Bone marrow (tissue), 2 donors: Measurements from ENCODE around the gene MAVS.
A peak's percentile ranks its signal among the peaks of the same experiment; 100 is the strongest.
"Not testable (repeated sequence)": the region's sequence is repeated elsewhere in the genome, so short reads cannot be mapped to it uniquely, and the experiment has no call there.

Source experiments
- DNase-seq, 2 donors: peaks; one replicate each; lab custom pipeline; 2025; lab: John Stamatoyannopoulos, UW

Gene MAVS

DNA sequence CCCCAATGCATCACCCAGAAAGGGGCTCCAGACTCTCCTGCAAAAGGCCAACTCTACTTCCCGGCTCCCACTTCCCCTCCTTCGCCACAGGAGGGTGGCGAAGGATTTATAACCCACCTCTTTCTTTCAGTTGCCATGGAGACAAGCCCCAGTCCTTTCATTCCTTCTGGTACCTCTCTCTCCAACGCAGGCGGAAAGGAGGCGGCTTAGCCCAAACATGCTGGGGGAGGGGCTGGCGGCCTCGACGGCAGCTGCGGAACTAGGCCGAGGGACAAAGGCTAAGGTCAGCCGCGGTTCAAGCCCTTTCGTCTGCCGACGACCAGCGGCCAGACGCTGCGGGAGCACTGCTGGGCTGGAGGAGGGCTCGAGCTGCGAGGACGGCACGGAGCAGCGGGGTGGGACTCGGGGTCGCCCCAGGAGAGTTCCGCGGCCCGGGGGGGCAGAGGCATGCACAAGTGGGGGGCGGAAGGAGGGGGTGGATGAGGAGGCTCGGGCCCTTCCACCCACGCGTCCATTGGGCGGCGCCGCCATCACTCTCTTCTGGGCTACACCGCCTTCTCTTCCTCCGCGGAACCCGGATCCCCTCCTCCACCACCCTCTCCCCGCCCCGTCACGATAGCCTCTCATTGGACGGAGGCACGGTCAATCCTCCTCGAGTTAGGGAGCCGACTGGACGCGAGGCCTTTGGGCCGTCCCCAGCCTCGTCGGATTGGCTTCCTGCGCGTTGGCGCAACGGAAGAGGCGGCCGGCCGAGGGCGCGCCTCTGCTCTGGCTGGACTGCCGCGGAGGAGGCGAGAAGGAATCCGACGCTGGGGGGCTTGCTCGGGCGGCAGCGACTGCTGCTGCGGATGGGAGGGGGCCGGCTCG, 42.2 kb downstream of the MAVS start, which contains the start of gene PANK2:
Gene PANK2, plus strand, starts transcription at position 766 of the 867 bp plus-strand sequence.
- DNase-seq: peak; percentile 89 to 95

DNA sequence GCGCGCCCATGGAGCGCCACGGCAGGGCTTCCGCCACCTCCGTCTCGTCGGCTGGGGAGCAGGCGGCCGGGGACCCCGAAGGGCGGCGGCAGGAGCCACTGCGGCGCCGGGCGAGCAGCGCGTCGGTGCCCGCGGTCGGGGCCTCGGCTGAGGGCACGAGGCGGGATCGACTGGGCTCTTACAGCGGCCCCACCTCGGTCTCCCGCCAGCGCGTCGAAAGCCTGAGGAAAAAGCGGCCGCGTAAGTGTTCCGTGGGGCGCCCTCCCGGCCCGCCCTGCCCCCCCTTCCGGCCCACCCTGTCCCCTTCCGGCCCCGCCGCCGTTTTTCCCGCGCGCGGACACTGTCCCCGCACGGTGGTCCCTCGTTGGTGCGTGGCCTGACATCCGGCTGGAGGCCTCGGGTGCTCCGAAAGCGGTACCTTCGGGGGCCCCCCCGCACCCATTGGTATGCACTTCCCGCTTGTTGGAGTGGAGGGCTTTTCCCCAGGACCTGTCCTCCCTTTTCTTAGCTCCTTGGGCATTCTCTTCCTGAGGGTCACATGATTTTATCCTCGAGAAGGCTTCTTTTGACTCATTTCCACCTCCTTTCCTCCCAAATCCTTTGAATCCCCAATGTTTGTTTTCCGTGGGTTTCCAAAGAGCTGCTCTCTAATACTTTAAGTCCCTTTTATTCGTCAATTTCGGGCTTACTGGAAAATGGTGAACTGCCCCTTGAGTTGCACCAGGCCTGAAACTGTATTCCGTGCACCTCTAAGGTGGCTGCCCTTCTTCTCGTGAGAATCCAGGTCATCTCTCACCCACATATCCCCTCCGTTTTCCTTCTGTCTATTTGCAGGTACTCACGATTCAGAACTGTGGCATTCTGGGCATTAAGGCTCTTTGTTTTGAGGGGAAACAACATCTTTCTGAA, 43.1 kb downstream of the MAVS start:
- DNase-seq: no peak

GRCh38 chr20:3890398-3890751, 43.7 kb downstream of the MAVS start:
- DNase-seq: no peak

- no peak for DNase-seq
Observed at GRCh38 chr20:3890999-3891929, 44.6 kb downstream of the MAVS start.

- DNase-seq: no peak
Observed at GRCh38 chr20:3894796-3895195, 48.2 kb downstream of the MAVS start.

DNA sequence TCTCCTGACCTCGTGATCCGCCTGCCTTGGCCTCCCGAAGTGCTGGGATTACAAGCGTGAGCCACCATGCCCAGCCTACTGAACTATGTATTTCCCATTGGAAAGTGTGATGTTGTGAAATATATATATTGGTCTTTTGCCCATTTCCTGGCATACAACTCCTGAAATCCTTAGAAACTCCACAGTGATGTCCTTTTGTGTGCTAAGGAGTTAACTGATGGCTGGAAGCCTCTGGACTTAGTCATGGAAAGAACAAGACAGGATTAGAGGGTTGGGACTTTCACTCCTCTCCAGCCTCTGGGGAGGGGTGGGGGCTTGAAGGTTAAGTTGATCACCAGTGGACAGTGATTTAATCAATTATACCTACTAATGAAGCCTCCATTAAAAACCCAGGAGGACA, 49.7 kb downstream of the MAVS start:
- no peak for DNase-seq

DNA sequence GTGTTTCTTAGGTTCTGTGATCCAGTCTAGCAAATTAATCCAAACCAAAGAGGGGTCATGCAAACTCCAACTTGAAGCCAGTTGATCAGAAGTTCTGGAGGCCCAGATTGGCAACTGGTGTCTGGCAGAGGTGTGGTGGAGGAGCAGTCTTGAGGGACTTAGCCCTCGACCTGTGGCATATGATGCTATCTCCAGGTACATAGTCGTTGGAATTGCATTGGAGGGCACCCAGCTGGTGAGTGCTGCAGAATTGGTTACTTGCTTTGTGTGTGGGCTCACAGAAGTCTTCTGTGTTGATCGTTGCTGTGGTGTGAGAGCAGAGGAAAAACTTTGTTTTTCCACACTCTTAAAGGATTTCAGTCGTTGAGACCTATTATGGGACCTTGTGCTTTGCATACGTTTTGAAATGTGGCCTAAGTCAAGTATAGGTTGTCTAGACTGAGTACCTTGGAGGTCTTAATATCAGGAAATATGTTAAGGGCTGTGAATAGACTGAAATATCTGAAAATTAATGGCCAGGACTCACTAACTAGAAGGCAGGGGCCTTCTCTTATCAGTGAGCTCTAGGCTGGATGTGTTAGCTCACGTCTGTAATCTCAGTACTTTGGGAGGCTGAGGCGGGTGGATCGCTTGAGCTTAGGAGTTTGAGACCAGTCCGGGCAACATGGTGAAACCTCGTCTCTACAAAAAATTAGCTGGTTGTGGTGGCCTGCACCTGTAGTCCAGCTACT, 50.4 kb downstream of the MAVS start:
- DNase-seq: no peak

GRCh38 chr20:3898181-3898580, 51.5 kb downstream of the MAVS start:
- not testable (repeated sequence) for DNase-seq

DNA sequence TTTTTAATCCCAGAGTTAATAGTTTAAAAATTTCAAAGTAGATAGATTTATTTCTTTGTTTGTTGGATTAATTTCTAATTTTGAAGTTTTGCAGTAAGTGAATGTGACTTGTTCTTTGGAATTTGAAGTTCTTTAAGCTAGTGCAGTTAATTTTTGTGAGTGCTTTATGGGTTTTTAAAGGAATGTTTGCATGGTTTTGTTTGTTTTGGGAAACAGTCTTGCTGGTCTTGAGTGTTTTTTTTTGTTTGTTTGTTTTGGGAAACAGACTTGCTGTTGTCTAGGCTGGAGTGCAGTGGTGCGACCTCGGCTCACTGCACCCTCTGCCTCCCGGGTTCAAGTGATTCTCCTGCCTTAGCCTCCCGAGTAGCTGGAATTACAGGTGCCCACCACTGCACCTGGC, 52.0 kb downstream of the MAVS start:
- no peak for DNase-seq

- no peak for DNase-seq
Observed at GRCh38 chr20:3900187-3900604, 53.6 kb downstream of the MAVS start.

DNA sequence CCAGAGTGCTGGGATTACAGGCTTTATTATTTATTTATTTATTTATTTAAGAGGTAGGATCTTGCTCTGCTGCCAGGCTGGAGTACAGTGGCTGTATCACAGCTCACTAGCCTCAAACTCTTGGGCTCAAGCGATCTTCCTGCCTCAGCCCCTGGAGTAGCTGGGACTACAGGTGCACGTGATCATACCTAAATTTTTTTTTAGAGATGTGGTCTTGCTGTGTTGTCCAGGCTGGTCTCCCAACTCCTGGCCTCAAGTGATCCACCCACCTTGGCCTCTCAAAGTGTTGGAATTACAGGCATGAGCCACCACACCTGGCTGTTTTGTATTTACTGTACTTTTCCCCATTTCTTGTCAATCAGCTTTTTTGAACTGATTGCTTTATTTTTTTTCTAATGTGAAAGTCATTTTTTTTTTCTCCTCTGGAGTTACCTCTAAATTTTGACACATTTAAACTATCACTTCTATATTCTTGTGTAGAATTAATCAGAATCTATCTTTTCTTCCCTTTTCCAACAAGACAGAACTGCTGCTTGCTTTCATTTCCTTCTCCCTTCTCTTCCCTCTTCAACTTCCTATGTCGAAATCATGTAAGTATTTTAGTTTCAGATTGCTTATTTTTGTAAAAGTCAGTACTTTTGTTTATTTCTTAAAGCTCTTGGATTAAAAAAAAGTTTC, 54.5 kb downstream of the MAVS start:
- peak in 1 of 2 donors; percentile 48 for DNase-seq

GRCh38 chr20:3901706-3902440, 55.2 kb downstream of the MAVS start:
- no peak for DNase-seq

- no peak for DNase-seq
Observed at GRCh38 chr20:3902446-3902845, 55.8 kb downstream of the MAVS start.

- no peak for DNase-seq
Observed at GRCh38 chr20:3904224-3904623, 57.6 kb downstream of the MAVS start.

DNA sequence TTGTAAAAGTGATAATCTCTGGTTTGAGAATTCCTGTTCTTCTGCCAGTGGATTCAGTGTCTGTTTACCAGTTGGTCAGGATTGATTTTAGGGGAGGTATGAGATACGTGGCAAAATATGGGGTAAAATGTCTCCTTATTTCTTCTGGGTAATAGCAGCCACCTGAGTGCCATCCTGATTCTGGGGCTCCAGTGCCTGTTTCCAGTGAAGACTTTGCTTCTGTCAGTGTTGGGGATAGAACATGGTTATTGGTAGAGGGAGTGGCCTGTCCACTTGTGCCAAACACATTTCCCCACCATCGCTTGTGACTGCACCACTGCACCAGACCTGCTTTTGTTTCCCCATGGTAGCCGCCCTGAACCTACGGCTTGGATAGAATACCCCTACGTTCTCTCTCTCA, 58.2 kb downstream of the MAVS start:
- DNase-seq: no peak

DNA sequence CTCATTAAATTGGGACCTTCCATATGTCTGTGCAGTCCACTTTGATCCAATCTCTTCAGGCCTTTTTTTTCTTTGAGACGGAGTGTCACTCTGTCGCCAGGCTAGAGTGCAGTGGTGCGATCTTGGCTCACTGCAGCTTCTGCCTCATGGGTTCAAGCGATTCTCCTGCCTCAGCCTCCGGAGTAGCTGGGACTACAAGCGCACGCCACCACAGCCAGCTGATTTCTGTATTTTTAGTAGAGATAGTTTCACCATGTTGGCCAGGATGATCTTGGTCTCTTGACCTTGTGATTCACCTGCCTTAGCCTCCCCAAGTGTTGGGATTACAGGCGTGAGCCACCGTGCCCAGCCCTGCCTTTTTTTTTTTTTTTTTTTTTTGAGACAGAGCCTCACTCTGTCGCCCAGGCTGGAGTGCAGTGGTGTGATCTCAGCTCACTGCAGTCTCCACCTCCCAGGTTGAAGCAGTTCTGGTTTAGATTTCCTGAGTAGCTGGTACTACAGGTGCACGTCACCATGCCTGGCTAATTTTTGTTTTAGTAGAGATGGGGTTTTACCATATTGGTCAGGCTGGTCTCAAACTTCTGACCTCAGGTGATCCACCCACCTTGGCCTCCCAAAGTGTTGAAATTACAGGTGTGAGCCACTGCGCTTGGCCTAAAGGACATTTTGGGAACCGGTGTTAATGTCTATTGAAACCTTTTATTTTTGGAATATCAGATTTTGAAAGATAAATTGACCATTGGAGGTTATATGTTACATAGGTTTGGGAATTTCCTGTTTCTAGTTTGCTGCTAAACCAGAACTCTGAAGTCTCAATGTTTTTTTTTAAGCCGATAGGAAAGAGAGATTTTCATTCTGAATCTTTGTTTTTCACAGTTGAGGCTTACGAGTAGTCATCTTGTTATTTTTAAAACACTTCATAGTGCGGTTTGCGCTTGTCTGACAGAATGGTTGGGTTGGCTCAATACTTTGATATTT, 60.4 kb downstream of the MAVS start:
- DNase-seq: not testable (repeated sequence)

DNA sequence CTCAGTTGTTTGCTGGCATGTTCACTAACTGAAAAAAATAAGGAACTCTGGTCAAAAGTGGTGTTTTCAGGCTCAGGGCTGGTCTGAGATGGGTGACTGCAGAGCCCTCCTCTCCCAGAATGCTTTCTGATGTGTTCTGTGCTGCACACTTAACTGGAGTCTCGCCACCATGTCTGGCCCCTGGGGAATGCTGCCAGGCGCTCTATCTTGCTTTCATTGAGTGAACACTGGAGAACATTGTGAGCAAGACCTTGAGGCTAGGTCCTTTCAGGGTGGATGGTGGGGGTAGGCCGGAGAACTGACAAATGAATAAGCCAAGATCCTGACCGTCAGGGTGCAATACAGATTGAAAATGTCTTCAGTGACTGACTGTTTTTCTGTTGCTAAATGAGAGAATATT, 62.0 kb downstream of the MAVS start:
- DNase-seq: no peak

DNA sequence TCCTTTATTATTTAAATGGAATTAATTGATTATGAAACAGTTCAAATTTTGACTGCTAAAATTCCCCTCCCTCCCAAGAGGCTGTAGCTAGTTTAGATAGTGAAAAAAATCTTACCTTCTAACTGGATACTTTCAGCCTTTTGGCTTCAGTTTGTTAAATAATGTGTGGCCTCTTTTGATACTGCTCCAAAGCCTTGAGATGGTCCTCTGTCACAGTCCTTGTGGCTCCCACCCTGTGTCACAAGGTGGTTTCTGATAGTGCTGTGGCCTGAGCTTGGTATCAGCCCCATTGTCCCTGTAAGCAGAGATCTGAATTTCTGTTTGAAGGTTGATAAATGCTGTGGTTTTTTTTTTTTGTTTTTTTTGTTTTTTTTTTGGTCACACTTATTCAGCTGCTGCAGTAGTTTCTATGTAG, 63.3 kb downstream of the MAVS start:
- DNase-seq: no peak

DNA sequence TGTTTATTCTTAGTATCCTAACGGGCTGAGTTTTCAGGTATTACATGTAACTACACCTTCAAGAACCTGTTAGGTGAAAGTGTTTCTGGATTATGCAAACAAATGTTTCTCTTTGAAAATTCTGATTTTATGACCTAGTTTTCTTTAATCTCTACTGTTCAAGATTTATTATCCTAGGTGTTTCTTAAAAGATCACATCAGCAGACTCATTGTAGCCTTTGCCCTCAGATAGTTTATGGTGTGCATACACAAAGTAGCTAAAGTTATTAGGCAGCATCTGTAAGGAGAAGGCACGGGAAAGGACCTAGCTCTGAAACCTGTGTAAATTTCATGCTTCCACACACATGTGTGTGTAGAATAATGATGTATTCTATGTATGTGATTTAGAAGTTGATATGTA, 64.2 kb downstream of the MAVS start:
- DNase-seq: no peak
